ENCODE results near the gene ARHGAP26. TPM values are rescaled to one million over a fixed set of nuclear protein-coding genes. Genes with fewer than 3 reads are reported as not detected.

The ARHGAP26 gene
- total and polyA plus RNA-seq, 2 experiments from 2014 or later, result 9.5 to 16.8 TPM

GRCh38 chr5:142918959-142919635 lies 148.9 kb downstream of the ARHGAP26 start:
- H3K27me3 Mint-ChIP-seq (ENCODE audit: insufficient read depth, low read depth, poor library complexity), result peaks cover 2% of the 10 kb centered on the region
- peak overlapping the region; percentile 18; the same call in 1 of the 2 replicates for H3K27ac ChIP-seq (ENCODE audit: low read depth)
- no peaks in the 10 kb centered on the region for H3K36me3 ChIP-seq (ENCODE audit: insufficient read depth)
- no peak overlapping the region for H3K4me3 Mint-ChIP-seq
- no peaks in the 10 kb centered on the region for H3K9me2 ChIP-seq (ENCODE audit: insufficient read depth)
- DNase-seq (ENCODE audit: low spot score), result no peak
- H3K4me1 ChIP-seq (ENCODE audit: insufficient read depth), result peaks cover 12% of the 10 kb centered on the region; the same call in 1 of the 2 replicates
- H3K27ac Mint-ChIP-seq, result no peak overlapping the region
- H3K4me2 ChIP-seq, result no peak overlapping the region
- peaks cover 14% of the 10 kb centered on the region for H3K4me1 Mint-ChIP-seq
- no peaks in the 10 kb centered on the region for H3K79me2 ChIP-seq (replicated peaks; ENCODE audit: insufficient read depth)
- H3K4me3 ChIP-seq, result no peak overlapping the region
- H3K9me3 Mint-ChIP-seq, result no peaks in the 10 kb centered on the region
- H4K20me1 ChIP-seq (replicated peaks; ENCODE audit: insufficient read depth), result no peaks in the 10 kb centered on the region
- H3K36me3 Mint-ChIP-seq (ENCODE audit: low read depth), result peaks cover 2% of the 10 kb centered on the region; the same call in 1 of the 3 replicates
- no peak for TF ChIP-seq EZH2phosphoT487 (IDR thresholded peaks at IDR 0.05; ENCODE audit: unreplicated experiment)
- no peak for TF ChIP-seq CTCF (conservative IDR thresholded peaks at IDR 0.05; ENCODE audit: low read depth in 2 of 2)
- no peak for TF ChIP-seq JUNB (IDR thresholded peaks at IDR 0.05; ENCODE audit: unreplicated experiment)
- no peak for TF ChIP-seq ZNF331 (CRISPR knock-in tag; IDR thresholded peaks at IDR 0.05; ENCODE audit: low read depth)
- TF ChIP-seq ZNF462 (CRISPR knock-in tag; IDR thresholded peaks at IDR 0.05), result no peak
- no peak for TF ChIP-seq ZNF114 (CRISPR knock-in tag; IDR thresholded peaks at IDR 0.05)
- no peak for TF ChIP-seq CREB1 (CRISPR knock-in tag; IDR thresholded peaks at IDR 0.05; ENCODE audit: low read depth)
- TF ChIP-seq REST (IDR thresholded peaks at IDR 0.05; ENCODE audit: unreplicated experiment), result no peak
- no peak for TF ChIP-seq EZH2 (IDR thresholded peaks at IDR 0.05; ENCODE audit: low read depth, unreplicated experiment)
- no peak for TF ChIP-seq POLR2AphosphoS5 (IDR thresholded peaks at IDR 0.05; ENCODE audit: low read depth)
- TF ChIP-seq NANOG (IDR thresholded peaks at IDR 0.05; ENCODE audit: borderline replicate concordance), result no peak
- no peak for TF ChIP-seq STAT1 (IDR thresholded peaks at IDR 0.05; ENCODE audit: unreplicated experiment)
- TF ChIP-seq ETS1 (IDR thresholded peaks at IDR 0.05), result no peak
- no peaks in the 10 kb centered on the region; the same call in 1 of the 2 replicates for H3F3A ChIP-seq (replicated peaks; ENCODE audit: low read depth)
- no peak for ATAC-seq
- H2AFZ ChIP-seq, result no peak overlapping the region
- H3K27me3 ChIP-seq (ENCODE audit: insufficient read depth), result no peaks in the 10 kb centered on the region

All from GM23338 (cell line).